Neural progenitor cell (in vitro differentiated cells): ENCODE results near the gene ICA1L.

ENCODE experiments used
- EZH2 ChIP-seq: fragments of 200-600 bp; sonication (generic); IDR thresholded peaks from 2 replicates; pipeline ENCODE4 v1.6.1; 2017; ENCODE audit warnings: antibody characterized with exemption, mild to moderate bottlenecking, moderate library complexity
- EZH2phosphoT487 ChIP-seq: fragments of 200-600 bp; sonication (generic); IDR thresholded peaks from 2 replicates; pipeline ENCODE4 v1.6.1; 2017; ENCODE audit warnings: antibody characterized with exemption
- TF ChIP-seq, protein P1 (sequence below): fragments of 200-600 bp; sonication (generic); IDR thresholded peaks from 2 replicates; pipeline ENCODE4 v1.5.1; 2017; ENCODE audit warnings: antibody characterized with exemption, mild to moderate bottlenecking

DNA sequence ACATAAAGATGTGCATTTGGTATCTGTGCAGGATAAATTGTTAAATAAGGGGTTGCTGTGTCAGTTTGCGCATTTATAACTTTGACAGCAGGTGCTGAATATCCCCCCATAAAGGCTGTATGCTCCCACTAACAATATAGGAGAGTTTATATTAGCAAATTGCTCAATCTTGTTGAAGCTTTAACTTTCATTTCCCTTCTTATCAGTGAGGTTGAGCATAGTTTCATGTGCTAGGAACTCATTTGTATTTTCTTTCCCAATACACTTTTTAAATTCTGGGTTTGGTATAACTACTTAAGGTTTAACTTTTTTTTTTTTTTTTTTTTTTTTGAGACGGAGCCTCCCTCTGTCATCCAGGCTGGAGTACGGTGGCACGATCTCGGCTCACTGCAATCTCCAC lies 147.8 kb downstream of the ICA1L start:
- TF ChIP-seq, protein P1, sequence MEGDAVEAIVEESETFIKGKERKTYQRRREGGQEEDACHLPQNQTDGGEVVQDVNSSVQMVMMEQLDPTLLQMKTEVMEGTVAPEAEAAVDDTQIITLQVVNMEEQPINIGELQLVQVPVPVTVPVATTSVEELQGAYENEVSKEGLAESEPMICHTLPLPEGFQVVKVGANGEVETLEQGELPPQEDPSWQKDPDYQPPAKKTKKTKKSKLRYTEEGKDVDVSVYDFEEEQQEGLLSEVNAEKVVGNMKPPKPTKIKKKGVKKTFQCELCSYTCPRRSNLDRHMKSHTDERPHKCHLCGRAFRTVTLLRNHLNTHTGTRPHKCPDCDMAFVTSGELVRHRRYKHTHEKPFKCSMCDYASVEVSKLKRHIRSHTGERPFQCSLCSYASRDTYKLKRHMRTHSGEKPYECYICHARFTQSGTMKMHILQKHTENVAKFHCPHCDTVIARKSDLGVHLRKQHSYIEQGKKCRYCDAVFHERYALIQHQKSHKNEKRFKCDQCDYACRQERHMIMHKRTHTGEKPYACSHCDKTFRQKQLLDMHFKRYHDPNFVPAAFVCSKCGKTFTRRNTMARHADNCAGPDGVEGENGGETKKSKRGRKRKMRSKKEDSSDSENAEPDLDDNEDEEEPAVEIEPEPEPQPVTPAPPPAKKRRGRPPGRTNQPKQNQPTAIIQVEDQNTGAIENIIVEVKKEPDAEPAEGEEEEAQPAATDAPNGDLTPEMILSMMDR = no peak
- TF ChIP-seq EZH2phosphoT487 (no peak), EZH2 (no peak)
